K562 treated with DMSO at 1 percent for 24 hours (cell line): Measurements from ENCODE around the gene CAP2. TPM values are rescaled to one million over a fixed set of nuclear protein-coding genes. Genes with fewer than 3 reads are reported as not detected.

ENCODE experiments used
- total RNA-seq: library from RNA; unstranded; fragments of 300-600 nt; gene quantifications from 2 replicates; pipeline ENCODE4 v1.2.3, GENCODE V29; 2022; ENCODE audit warnings: low read depth; ENCODE audit not compliant: insufficient read depth

CAP2 gene, protein sequence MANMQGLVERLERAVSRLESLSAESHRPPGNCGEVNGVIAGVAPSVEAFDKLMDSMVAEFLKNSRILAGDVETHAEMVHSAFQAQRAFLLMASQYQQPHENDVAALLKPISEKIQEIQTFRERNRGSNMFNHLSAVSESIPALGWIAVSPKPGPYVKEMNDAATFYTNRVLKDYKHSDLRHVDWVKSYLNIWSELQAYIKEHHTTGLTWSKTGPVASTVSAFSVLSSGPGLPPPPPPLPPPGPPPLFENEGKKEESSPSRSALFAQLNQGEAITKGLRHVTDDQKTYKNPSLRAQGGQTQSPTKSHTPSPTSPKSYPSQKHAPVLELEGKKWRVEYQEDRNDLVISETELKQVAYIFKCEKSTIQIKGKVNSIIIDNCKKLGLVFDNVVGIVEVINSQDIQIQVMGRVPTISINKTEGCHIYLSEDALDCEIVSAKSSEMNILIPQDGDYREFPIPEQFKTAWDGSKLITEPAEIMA
- 0.23 TPM in 1 of 2 replicates, not detected in the other for total RNA-seq

DNA sequence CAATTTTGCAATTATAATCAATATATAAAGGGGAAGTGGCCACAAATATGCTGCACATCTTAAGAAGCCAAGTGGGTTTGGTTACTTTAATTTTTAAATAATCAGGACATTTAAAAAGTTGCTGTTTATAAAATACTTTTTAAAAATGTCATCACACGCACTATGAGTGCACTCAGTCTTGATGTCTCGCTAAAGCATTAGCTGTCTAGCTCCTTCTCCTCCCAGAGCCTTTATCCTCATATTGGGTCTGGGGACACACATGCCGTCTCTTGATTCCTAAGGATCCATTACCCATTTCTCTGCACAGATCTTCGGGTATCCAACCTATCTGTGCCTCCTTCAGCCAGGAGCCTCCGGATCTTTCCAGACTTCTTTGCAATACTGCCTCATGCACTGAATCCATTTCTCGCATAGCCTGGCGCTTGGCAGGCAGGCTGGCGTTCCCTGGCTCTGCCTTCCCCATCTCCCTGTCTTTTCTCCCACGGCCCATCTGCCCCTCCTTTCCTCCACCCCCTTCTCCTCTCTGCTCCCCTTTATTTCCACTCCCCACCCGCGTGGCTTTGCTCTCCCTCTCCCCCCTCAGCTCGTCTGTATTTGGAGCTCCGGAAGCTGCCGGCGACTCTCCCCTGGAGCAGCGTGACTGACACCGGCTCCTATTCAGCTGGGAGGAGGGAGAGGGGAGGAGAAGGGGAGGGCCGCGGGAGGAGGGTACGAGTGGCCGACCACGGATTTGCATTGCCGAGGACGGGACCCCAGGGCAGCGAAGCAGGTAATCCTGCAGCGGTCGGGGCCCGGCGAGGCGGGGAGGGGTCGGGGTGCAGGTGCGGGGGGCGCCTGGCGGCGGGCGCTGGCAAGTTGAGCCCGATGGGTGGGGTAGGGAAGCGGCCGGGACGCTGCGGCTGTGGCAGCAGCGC, at the start of gene CAP2:
Gene CAP2 (plus strand): TSS at position 618 of the 914 bp plus-strand sequence. CDS start 27,961 bp downstream, outside the sequence.

DNA sequence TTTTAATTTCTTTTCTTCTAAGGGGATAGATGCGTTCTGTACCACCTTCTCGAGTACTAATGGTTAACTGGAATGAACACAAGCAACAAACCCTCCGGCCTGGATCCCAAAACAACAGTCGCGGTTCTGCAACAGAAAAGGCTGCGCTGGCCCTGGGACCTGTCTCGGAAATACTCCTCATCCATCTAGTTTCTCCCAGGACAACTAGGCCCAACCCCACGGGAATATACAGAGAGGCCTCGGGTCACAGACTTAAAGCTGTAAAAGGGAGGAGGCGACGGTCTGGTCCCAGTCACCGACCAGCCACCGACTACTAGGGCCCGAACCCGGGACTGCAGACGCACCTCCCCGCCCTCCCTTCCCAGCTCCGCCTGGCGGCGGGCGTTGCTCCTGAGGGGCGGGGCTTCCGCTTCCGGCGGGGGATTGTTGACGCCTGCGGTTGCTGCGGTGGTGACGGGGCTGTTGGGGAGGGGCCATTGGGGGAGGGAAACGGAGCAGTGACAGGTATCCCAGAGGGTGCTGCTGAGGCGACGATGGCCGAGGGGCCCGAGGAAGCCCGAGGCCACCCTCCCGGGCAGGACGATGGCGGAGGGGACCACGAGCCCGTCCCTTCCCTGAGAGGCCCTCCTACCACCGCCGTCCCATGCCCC, 206.6 kb downstream of the CAP2 start, which contains the start of gene FAM8A1:
Gene FAM8A1 (plus strand): TSS at position 426 of the 650 bp plus-strand sequence. CDS start 108 bp downstream, at position 534.

Other genes with a start within 250 kb of the CAP2 start
- not detected in 2 replicates for gene RBM24, start 112.2 kb upstream of the CAP2 start, total RNA-seq
- 21.3 and 24.9 TPM in 2 replicates for gene FAM8A1, start 206.7 kb downstream of the CAP2 start, total RNA-seq